Stimulated activated CD8-positive, alpha-beta memory T cell treated with anti-CD3 and anti-CD28 coated beads, Interleukin-4, amount 100 ng/mL, for 4 hours (primary cell): ENCODE measurements around the gene RAPGEF5.
"Not testable (repeated sequence)": the region's sequence is repeated elsewhere in the genome, so short reads cannot be mapped to it uniquely, and the experiment has no call there.

Experiments used
- DNase-seq, 2 donors: peaks; one replicate each; pipeline ENCODE4 v3.0.0-alpha.2; 2020; ENCODE audit warnings: low read depth in 2 of 2, low spot score in 1 of 2

RAPGEF5 gene

DNA sequence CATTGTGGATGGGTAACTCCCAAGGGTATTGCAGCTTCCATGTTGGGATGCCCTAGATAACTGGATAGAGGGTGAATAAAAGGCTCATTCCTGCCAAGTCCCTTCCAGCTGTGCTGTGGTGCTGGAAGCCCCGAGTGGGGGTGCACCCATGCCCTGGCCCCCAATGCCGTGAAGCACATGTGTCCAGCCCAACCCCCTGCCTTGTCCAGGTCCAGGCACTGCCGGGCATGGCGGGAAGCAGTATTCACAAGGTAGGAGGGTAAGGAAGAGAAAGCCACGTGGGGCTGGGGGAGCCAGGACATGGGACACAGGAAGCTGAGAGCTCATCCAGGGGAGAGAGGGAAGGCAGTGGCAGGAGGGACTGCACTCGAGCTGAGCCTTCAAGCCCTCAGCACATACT is 263.0 kb downstream of the RAPGEF5 start:
- DNase-seq = no peak

DNA sequence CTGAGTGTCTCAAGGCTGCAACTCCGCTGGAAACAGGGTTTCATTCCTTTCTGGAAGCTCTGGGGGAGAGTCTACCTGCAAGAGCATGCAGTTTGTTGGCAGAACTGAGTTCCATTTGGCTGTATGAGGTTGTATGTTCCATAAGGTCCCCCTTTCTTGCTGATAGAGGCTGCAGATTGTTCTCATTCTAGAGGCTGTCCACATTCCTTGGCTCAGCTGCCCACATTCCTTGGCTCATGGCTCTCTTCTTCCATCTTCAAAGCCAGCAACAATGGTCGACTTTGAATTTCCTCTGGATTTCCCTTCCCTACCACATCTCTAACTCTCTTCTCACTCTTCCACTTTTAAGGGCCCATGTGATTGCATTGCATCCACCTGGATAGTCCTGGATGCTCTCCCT is 264.0 kb downstream of the RAPGEF5 start:
- no peak for DNase-seq

DNA sequence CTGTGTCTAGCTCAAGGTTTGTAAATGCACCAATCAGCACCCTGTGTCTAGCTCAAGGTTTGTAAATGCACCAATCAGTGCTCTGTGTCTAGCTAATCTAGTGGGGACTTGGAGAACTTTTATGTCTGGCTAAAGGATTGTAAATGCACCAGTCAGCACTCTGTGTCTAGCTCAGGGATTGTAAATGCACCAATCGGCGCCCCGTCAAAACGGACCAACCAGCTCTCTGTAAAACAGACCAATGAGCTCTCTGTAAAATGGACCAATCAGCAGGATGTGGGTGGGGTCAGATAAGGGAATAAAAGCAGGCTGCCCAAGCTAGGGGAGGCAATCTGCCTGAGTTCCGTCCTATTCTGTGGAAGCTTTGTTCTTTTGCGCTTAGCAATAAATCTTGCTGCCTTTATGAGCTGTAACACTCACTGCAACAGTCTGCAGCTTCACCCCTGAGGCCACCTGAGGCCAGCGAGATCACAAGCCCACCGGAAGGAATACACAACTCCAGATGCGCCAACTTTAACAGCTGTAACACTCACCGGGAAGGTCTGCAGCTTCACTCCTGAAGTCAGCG is 265.9 kb downstream of the RAPGEF5 start:
- DNase-seq = not testable (repeated sequence)

DNA sequence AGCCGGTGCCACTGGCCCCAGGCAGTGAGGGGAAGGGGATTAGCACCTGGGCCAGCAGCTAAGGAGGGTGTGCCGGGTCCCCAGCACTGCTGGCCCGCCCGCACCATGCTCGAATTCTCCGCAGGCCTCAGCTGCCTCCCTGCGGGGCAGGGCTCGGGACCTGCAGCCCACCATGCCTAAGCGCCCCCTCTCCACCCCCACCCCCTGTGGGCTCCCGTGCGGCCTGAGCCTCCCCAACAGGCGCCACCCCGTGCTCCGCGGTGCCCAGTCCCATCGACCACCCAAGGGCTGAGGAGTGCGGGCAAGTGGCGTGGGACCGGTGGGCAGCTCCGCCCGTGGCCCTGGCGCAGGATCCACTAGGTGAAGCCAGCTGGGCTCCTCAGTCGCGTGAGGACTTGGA is 266.4 kb downstream of the RAPGEF5 start:
- no peak for DNase-seq

DNA sequence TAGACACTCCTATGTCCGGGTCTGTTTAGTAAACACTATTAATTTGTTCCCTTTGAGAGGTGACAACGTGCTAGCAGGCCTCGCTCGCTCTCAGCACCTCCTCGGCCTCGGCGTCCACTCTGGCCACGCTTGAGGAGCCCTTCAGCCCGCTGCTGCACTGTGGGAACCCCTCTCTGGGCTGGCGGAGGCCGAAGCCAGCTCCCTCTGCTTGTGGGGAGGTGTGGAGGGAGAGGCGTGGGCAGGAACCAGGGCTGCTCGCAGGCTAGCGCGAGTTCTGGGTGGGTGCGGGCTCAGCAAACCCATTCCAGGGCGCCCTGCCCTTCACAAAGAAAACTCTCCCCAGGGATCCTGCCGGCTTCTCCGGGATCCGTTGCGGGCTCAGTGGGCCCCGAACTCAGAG is 266.8 kb downstream of the RAPGEF5 start:
- DNase-seq = no peak

DNA sequence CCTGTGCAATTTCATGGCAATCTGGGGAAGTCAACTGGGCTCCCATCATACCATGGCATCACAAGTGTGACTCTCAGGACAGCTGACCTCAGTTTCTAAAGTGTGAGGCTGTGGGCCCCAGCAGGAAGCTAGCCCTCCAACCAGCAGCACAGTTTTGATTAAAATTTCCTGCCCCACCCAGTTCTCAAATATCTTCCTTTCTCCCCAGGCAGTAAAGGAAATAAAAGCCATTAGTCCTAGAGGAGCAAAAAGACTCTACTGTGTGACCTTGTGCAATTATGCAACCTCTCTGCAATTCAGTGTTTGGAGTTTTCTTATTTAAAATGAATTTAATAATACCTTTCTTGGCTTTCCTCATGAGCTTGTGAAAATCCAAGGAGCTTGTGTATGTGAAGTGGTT is 268.1 kb downstream of the RAPGEF5 start:
- no peak for DNase-seq

DNA sequence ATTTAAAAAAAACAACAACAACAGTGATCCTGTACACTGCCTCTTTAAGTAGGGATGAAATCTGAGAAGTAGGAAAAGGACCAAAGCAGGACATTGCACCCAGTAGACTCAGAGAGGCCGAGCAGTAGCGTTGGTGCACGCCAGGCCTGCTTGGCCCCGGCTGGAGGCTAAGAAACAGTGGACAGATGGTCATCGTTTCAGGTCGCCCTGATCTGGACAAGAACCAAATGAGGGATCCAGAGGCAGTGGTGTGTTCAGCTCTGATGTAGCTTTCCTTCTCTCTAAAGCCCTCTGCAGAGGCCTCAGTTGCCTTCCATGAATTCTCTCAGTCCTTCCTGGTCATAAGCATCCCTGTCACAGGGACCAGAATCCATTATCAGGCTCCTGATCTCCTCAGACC is 269.1 kb downstream of the RAPGEF5 start:
- no peak for DNase-seq

DNA sequence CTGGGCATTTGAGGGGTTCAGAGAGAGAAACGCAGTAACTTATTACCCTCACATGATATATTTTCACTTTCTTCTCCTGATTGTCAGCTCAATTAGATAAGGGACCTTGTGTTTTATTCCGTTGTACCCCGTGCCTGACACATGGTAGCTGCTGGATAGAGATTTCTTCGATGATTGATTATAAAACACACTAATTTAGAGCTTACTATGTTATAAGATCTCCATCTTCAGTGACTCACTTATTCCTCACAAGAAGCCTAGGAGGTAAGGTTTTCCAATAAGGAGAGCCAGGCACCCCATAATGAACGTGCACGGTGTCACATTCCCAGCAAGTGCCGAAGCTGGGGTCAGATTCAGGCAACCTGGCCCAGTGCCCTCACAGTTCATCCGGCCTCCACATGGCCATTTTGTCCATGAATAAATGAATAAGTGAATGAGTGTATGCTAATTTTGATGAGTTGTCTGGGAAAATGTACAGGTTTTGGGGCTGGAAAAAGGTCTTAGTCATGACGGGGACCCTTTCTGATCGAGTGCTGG is 273.2 kb downstream of the RAPGEF5 start:
- DNase-seq = no peak

DNA sequence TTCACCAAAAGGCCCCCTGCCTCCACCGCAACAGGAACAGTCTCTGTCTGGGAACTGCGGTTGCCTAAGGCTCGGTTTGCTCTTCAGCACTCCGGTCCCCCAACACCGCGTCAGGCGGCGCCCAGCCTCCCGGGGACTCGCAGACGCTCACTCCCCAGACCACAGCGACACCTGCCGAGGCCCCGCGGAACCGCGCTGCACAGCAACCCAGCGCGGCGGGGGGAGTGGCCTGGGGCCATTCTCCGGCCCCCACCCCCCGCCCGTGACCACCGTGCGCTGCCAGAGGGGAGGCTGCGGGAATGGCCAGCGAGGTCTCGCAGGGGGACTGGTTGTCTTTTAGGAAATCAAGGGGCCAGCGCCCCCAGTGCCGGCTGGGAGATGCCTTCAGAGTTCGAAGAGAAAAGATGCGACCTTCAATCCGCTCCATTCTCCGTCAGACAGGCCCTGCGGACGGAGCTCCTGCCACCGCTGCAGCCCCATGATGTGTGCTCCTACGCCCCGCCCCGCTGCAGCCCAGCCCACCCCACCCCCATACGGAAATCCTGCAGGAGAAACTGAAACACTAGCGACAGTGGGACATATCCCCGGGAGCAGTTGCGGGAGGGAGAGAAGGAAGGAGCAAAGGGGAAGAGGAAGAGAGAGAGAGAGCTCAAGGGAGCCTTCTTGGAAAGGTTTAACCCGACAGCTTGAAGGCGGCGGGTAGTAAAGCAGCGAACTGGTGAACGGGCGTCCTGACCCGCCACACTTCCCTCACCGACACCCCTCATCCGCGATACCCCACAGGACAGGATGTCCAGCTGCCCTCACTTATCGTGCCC is 273.9 kb downstream of the RAPGEF5 start:
- DNase-seq = peak; percentile 56 to 60

DNA sequence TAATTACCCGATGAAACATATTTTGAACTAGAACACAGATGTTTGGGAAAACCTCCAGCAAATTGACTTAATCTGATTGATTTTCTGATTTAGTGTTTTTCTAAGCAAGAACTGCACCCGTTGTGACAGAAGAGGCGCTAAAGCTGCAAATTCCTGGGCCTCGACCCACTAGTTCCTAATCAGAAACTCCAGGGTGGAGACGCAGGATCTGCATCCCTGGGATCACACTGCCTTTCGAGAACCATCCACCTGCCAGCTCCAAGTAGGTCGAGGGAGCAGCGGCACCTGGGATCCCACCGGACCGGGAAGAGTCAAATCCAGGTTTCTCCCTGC is 274.4 kb downstream of the RAPGEF5 start:
- DNase-seq = no peak

DNA sequence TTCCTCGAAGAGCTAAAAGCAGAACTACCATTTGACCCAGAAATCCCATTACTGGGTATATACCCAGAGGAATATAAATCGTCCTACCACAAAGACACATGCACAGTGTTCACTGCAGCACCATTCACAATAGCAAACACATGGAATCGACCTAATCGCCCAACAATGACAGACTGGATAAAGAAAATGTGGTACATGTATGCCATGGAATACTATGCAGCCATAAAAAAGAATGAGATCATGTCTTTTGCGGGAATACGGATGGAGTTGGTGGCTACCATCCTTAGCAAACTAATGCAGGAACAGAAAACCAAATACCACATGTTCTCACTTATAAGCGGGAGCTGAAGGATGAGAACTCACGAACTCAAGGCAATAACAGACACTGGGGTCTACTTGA is 276.7 kb downstream of the RAPGEF5 start:
- not testable (repeated sequence) for DNase-seq

DNA sequence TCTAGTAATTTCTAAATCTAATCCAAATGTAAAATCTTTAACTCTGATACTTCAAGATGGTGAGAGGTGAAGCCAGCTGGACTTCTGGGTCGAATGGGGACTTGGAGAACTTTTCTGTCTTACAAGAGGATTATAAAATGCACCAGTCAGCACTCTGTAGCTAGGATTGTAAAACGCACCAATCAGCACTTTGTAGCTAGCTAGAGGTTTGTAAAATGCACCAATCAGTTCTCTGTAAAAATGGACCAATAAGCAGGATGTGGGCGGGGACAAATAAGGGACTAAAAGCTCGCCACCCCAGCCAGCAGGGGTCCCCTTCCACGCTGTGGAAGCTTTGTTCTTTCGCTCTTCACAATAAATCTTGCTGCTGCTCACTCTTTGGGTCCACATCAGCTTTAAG is 278.1 kb downstream of the RAPGEF5 start:
- not testable (repeated sequence) for DNase-seq

DNA sequence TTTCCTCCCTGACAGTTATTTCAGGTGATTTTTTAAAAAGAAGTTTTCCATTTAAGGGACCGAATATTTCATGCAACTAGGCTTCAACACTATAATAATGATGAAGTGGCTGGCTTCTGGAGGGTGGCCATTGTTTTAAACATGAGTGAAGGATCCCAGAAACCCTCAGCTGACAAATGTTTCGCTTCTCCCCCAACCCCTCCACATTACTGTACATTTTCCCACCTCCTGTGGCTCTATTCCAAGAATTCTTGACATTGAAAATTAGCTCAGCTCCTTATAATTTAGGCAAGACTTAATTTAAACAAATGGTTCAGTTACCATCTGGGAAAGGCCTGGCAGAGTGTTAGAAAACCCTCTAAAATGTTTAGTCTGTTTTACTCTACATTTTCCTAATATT is 281.4 kb downstream of the RAPGEF5 start:
- DNase-seq = no peak

DNA sequence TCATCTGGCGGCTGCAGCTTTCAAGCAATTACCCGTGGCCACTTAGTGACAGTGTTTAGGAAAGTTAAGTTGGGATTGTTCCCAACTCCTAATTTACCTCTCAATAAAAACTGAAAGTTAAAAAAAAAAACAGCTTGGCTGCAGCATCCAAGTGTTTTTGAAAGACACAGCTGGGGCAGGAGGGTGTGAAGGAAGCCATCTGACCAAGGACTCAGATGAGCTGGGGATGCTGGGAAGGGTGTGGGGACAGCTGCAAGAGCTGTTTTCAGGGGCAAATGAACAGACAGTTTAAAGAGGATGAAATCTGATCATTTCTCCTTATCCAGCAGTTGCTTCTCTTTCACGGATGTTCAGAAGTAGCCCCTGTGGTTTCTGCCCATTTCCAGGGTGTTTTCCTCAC is 282.1 kb downstream of the RAPGEF5 start:
- no peak for DNase-seq
